ENCODE measurements around the gene TCERG1L.
"Not testable (repeated sequence)": the region's sequence is repeated elsewhere in the genome, so short reads cannot be mapped to it uniquely, and the experiment has no call there.

TCERG1L gene

GRCh38 chr10:131141207-131141606 lies 170.3 kb downstream of the TCERG1L start:
- DNase-seq, result no peak

GRCh38 chr10:131140606-131141005 lies 170.9 kb downstream of the TCERG1L start:
- no peak for DNase-seq

GRCh38 chr10:131137223-131137622 lies 174.3 kb downstream of the TCERG1L start:
- no peak for DNase-seq

- not testable (repeated sequence) for DNase-seq
Measured at GRCh38 chr10:131136336-131136735, 175.2 kb downstream of the TCERG1L start.

GRCh38 chr10:131135716-131136115 lies 175.8 kb downstream of the TCERG1L start:
- no peak for DNase-seq

- DNase-seq, result no peak
Measured at GRCh38 chr10:131134651-131135050, 176.9 kb downstream of the TCERG1L start.

- DNase-seq, result no peak
Measured at GRCh38 chr10:131134001-131134576, 177.4 kb downstream of the TCERG1L start.

GRCh38 chr10:131132681-131133080 lies 178.8 kb downstream of the TCERG1L start:
- DNase-seq, result no peak

GRCh38 chr10:131131726-131132591 lies 179.6 kb downstream of the TCERG1L start:
- DNase-seq, result no peak

GRCh38 chr10:131130025-131130424 lies 181.5 kb downstream of the TCERG1L start:
- DNase-seq, result no peak

GRCh38 chr10:131129544-131129943 lies 182.0 kb downstream of the TCERG1L start:
- DNase-seq, result peak; percentile 21

GRCh38 chr10:131128731-131129130 lies 182.8 kb downstream of the TCERG1L start:
- DNase-seq, result no peak

- no peak for DNase-seq
Measured at GRCh38 chr10:131127610-131128009, 183.9 kb downstream of the TCERG1L start.

- DNase-seq, result no peak
Measured at GRCh38 chr10:131127138-131127589, 184.4 kb downstream of the TCERG1L start.

- DNase-seq, result peak; percentile 66
Measured at GRCh38 chr10:131126321-131127137, 185.0 kb downstream of the TCERG1L start.

GRCh38 chr10:131125511-131126225 lies 185.9 kb downstream of the TCERG1L start:
- DNase-seq, result no peak

GRCh38 chr10:131124945-131125344 lies 186.6 kb downstream of the TCERG1L start:
- DNase-seq, result no peak

GRCh38 chr10:131123496-131123895 lies 188.0 kb downstream of the TCERG1L start:
- DNase-seq, result no peak

- no peak for DNase-seq
Measured at GRCh38 chr10:131121511-131122035, 189.9 kb downstream of the TCERG1L start.

GRCh38 chr10:131119626-131120355 lies 191.7 kb downstream of the TCERG1L start:
- no peak for DNase-seq

GRCh38 chr10:131117416-131118212 lies 193.9 kb downstream of the TCERG1L start:
- no peak for DNase-seq

Measured in DMS153 (cell line).